AG08395 (cell line): ENCODE data around the gene PARVA.

Source experiments
- DNase-seq: peaks from one replicate; pipeline ENCODE4 v3.0.0; 2012; ENCODE audit warnings: mixed read lengths, low spot score

PARVA gene

GRCh38 chr11:12376259-12377081 lies 901 bp upstream of the PARVA start:
- peak; percentile 63 for DNase-seq

GRCh38 chr11:12377824-12378593 lies 638 bp downstream of the PARVA start:
- DNase-seq = peak; percentile 79

- DNase-seq = no peak
These were observed 3.4 kb downstream of the PARVA start for GRCh38 chr11:12380565-12381325.

GRCh38 chr11:12381875-12382274 lies 4.5 kb downstream of the PARVA start:
- DNase-seq = no peak

- DNase-seq = no peak
These were observed 5.1 kb downstream of the PARVA start for GRCh38 chr11:12382451-12382850.

GRCh38 chr11:12386309-12386708 lies 8.9 kb downstream of the PARVA start:
- no peak for DNase-seq

- no peak for DNase-seq
These were observed 9.4 kb downstream of the PARVA start for GRCh38 chr11:12386745-12387144.

GRCh38 chr11:12388173-12388572 lies 10.8 kb downstream of the PARVA start:
- DNase-seq = no peak

- DNase-seq = no peak
These were observed 11.7 kb downstream of the PARVA start for GRCh38 chr11:12388939-12389670.

GRCh38 chr11:12389676-12390657 lies 12.6 kb downstream of the PARVA start:
- no peak for DNase-seq

GRCh38 chr11:12390687-12391110 lies 13.3 kb downstream of the PARVA start:
- no peak for DNase-seq

- DNase-seq = no peak
These were observed 15.3 kb downstream of the PARVA start for GRCh38 chr11:12392672-12393071.

GRCh38 chr11:12393691-12394090 lies 16.3 kb downstream of the PARVA start:
- no peak for DNase-seq

GRCh38 chr11:12394601-12395000 lies 17.2 kb downstream of the PARVA start:
- no peak for DNase-seq

- no peak for DNase-seq
These were observed 18.0 kb downstream of the PARVA start for GRCh38 chr11:12395333-12395732.

- peak; percentile 96 for DNase-seq
These were observed 20.6 kb downstream of the PARVA start for GRCh38 chr11:12397931-12398334.

- DNase-seq = no peak
These were observed 22.0 kb downstream of the PARVA start for GRCh38 chr11:12399355-12399754.

GRCh38 chr11:12402025-12402424 lies 24.7 kb downstream of the PARVA start:
- DNase-seq = no peak

- DNase-seq = no peak
These were observed 25.3 kb downstream of the PARVA start for GRCh38 chr11:12402691-12403120.
